HFFc6 (cell line): ENCODE results near the gene EXOSC1. TPM values are rescaled to one million over a fixed set of nuclear protein-coding genes. Genes with fewer than 3 reads are reported as not detected.
"Not testable (repeated sequence)": the region's sequence is repeated elsewhere in the genome, so short reads cannot be mapped to it uniquely, and the experiment has no call there.

Source experiments
- DNase-seq: peaks from one replicate; pipeline ENCODE4 v3.0.0-alpha.2; 2018
- H3K27ac Mint-ChIP-seq: 2 replicates; pipeline ENCODE4 v1.8.0; 2020; ENCODE audit warnings: mild to moderate bottlenecking, mixed read lengths
- H3K27me3 Mint-ChIP-seq: 2 replicates; pipeline ENCODE4 v1.8.0; 2021; ENCODE audit warnings: mild to moderate bottlenecking, moderate library complexity, mixed read lengths; ENCODE audit not compliant: insufficient read depth
- H3K36me3 Mint-ChIP-seq: 2 replicates; pipeline ENCODE4 v1.8.0; 2021; ENCODE audit warnings: low read depth, mixed read lengths
- H3K4me1 Mint-ChIP-seq: 2 replicates; pipeline ENCODE4 v1.8.0; 2020; ENCODE audit warnings: low read depth, mixed read lengths
- H3K4me3 Mint-ChIP-seq: 2 replicates; pipeline ENCODE4 v1.8.0; 2020; ENCODE audit warnings: mild to moderate bottlenecking, moderate library complexity, mixed read lengths
- H3K9me3 Mint-ChIP-seq: 2 replicates; pipeline ENCODE4 v1.8.0; 2020; ENCODE audit warnings: mild to moderate bottlenecking, mixed read lengths
- total RNA-seq, 6 experiments: library from RNA; stranded (reverse); fragmentation: NEBNext Ultra II Directional; extraction: Animal tissue kit (Norgen Biotek cat#: 25700); gene quantifications; 2 replicates in 1 of 6; 3 replicates in 5 of 6; pipeline ENCODE4 v1.2.3, GENCODE V29; 2021
- TF ChIP-seq, protein P1 (sequence below): fragments of 200-600 bp; sonication (generic); IDR thresholded peaks from 2 replicates; pipeline ENCODE4 v1.5.0; 2021; ENCODE audit warnings: antibody characterized with exemption, mild to moderate bottlenecking

The EXOSC1 gene
- total RNA-seq, 6 experiments from 2014 or later, result 36.2 to 42.8 (median 39.9) TPM

- Mint-ChIP-seq H3K9me3 (no peaks in the 10 kb centered on the region), H3K36me3 (peaks cover 37% of the 10 kb centered on the region), H3K27me3 (no peaks in the 10 kb centered on the region), H3K4me1 (peaks cover 44% of the 10 kb centered on the region), H3K4me3 (no peak overlapping the region), H3K27ac (0 out of 2 replicates have a peak overlapping the region, but pooled peaks have one; percentile 68)
- no peak for DNase-seq
- TF ChIP-seq, protein P1, sequence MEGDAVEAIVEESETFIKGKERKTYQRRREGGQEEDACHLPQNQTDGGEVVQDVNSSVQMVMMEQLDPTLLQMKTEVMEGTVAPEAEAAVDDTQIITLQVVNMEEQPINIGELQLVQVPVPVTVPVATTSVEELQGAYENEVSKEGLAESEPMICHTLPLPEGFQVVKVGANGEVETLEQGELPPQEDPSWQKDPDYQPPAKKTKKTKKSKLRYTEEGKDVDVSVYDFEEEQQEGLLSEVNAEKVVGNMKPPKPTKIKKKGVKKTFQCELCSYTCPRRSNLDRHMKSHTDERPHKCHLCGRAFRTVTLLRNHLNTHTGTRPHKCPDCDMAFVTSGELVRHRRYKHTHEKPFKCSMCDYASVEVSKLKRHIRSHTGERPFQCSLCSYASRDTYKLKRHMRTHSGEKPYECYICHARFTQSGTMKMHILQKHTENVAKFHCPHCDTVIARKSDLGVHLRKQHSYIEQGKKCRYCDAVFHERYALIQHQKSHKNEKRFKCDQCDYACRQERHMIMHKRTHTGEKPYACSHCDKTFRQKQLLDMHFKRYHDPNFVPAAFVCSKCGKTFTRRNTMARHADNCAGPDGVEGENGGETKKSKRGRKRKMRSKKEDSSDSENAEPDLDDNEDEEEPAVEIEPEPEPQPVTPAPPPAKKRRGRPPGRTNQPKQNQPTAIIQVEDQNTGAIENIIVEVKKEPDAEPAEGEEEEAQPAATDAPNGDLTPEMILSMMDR, result no peak
Observed at GRCh38 chr10:97479939-97480338, 34.1 kb upstream of the EXOSC1 start.

DNA sequence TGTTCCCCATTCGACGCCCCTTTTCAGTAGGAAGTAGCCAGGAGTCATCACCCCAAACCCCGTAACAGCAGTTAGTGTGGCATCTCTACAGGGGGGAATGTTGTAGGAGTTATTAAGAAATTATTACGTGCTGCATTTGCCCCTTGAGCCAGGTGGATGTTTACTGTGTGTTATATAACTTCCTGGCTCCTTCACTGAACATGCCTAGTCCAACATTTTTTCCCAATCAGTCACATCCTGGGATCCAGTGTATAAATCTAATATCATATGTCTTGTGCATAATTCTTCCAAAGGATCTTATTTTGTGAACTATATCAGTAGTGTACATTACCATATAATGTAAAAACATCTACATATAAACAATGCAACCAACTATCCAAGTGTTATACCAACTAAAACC is 33.6 kb upstream of the EXOSC1 start:
- H3K27me3 Mint-ChIP-seq, H3K9me3 Mint-ChIP-seq, H3K4me3 Mint-ChIP-seq: not testable (repeated sequence)
- DNase-seq, result peak; percentile 9
- Mint-ChIP-seq H3K27ac (peak overlapping the region; percentile 39), H3K36me3 (peaks cover 40% of the 10 kb centered on the region), H3K4me1 (peaks cover 44% of the 10 kb centered on the region)

- Mint-ChIP-seq H3K4me1 (peaks cover 31% of the 10 kb centered on the region), H3K27ac (peak overlapping the region; percentile 13), H3K27me3 (no peaks in the 10 kb centered on the region; the same call in 1 of the 2 replicates), H3K9me3 (no peaks in the 10 kb centered on the region), H3K4me3 (no peak overlapping the region), H3K36me3 (peaks cover 50% of the 10 kb centered on the region)
- TF ChIP-seq, protein P1, result no peak
- DNase-seq, result peak; percentile 67
Observed at GRCh38 chr10:97475936-97476594, 30.3 kb upstream of the EXOSC1 start.

DNA sequence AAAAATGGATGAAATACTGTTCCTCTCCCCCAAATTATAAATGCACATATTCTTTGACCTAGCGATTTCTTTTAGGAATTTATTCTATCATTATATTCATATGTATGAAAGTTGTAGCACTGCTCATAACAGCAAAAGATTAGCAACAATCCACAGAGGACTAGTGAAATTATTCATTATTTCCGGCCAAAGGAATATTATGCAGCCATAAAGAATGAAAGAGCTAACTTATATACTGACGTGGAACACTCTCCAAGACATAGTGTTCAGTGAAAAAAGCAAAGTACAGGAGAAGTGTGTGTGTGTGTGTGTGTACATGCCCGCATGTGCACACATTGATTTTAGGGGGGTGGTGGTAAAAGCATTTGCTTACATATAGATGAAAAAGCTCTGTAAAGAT is 29.1 kb upstream of the EXOSC1 start:
- no peak for DNase-seq
- Mint-ChIP-seq H3K27ac (no peak overlapping the region), H3K27me3 (no peaks in the 10 kb centered on the region; the same call in 1 of the 2 replicates), H3K9me3 (no peaks in the 10 kb centered on the region), H3K36me3 (peaks cover 42% of the 10 kb centered on the region), H3K4me1 (peaks cover 19% of the 10 kb centered on the region), H3K4me3 (no peak overlapping the region)
- TF ChIP-seq, protein P1, result no peak

- H3K27me3 Mint-ChIP-seq, H3K4me3 Mint-ChIP-seq, H3K27ac Mint-ChIP-seq, H3K9me3 Mint-ChIP-seq, DNase-seq: not testable (repeated sequence)
- Mint-ChIP-seq H3K36me3 (peaks cover 22% of the 10 kb centered on the region), H3K4me1 (peaks cover 18% of the 10 kb centered on the region)
Observed at GRCh38 chr10:97468781-97469180, 23.0 kb upstream of the EXOSC1 start.

GRCh38 chr10:97468162-97468561 is 22.4 kb upstream of the EXOSC1 start:
- TF ChIP-seq, protein P1, result no peak
- Mint-ChIP-seq H3K9me3 (no peaks in the 10 kb centered on the region), H3K4me1 (peaks cover 24% of the 10 kb centered on the region), H3K36me3 (peaks cover 20% of the 10 kb centered on the region), H3K27me3 (no peaks in the 10 kb centered on the region; the same call in 1 of the 2 replicates), H3K4me3 (no peak overlapping the region), H3K27ac (no peak overlapping the region; the same call in 1 of the 2 replicates)
- DNase-seq, result no peak
